Natural killer cell (primary cell): ENCODE data around the gene CYP2C8. TPM values are rescaled to one million over a fixed set of nuclear protein-coding genes. Genes with fewer than 3 reads are reported as not detected.

ENCODE experiments used
- ATAC-seq, 3 donors: fragments of 150-1000 bp in 2 of 3; fragments of 200-7000 bp in 1 of 3; cut with Tn5 transposase; 1 replicate in 1 of 3; 2 replicates in 2 of 3; pipeline ENCODE4 v1.10.0; 2021; ENCODE audit warnings: mild to moderate bottlenecking in 2 of 3, moderate library complexity in 2 of 3
- DNase-seq, 2 donors: peaks; one replicate each; pipeline versions ENCODE4 v3.0.0 to v3.0.0-alpha.2; 2013 to 2021; ENCODE audit warnings: mixed read lengths in 1 of 2
- H3K27ac ChIP-seq: one replicate; pipeline ENCODE4 v1.5.1; 2013; ENCODE audit warnings: mild to moderate bottlenecking, low read length
- H3K27me3 ChIP-seq: one replicate; pipeline ENCODE4 v1.6.1; 2013; ENCODE audit warnings: low read length; ENCODE audit not compliant: control insufficient read depth, insufficient read depth
- H3K36me3 ChIP-seq: one replicate; pipeline ENCODE4 v1.6.1; 2013; ENCODE audit warnings: low read length; ENCODE audit not compliant: control insufficient read depth, insufficient read depth
- H3K4me1 ChIP-seq: one replicate; pipeline ENCODE4 v1.6.1; 2013; ENCODE audit warnings: low read length; ENCODE audit not compliant: control insufficient read depth, insufficient read depth
- H3K4me3 ChIP-seq: one replicate; pipeline ENCODE4 v1.5.1; 2013; ENCODE audit warnings: low read length
- H3K9me3 ChIP-seq: one replicate; pipeline ENCODE4 v1.6.1; 2013; ENCODE audit warnings: low read length; ENCODE audit not compliant: control insufficient read depth, insufficient read depth
- H3K27ac Mint-ChIP-seq, 2 donors: one replicate each; pipeline ENCODE4 v1.8.0; 2022; ENCODE audit warnings: mild to moderate bottlenecking in 2 of 2, mixed read lengths in 2 of 2, moderate library complexity in 1 of 2
- H3K27me3 Mint-ChIP-seq, 2 donors: one replicate each; pipeline ENCODE4 v1.8.0; 2022; ENCODE audit warnings: low read depth in 2 of 2, mixed read lengths in 2 of 2
- H3K36me3 Mint-ChIP-seq: one replicate; pipeline ENCODE4 v1.8.0; 2022; ENCODE audit warnings: mixed read lengths
- H3K4me1 Mint-ChIP-seq, 2 donors: one replicate each; pipeline ENCODE4 v1.8.0; 2022; ENCODE audit warnings: mixed read lengths in 2 of 2
- H3K4me3 Mint-ChIP-seq: one replicate; pipeline ENCODE4 v1.8.0; 2022; ENCODE audit warnings: mild to moderate bottlenecking, moderate library complexity, mixed read lengths
- H3K9me3 Mint-ChIP-seq, 2 donors: one replicate each; pipeline ENCODE4 v1.8.0; 2022; ENCODE audit warnings: mixed read lengths in 2 of 2
- WGBS: methylation state at CpG from one replicate; pipeline ENCODE4 v1.1.7; 2013; ENCODE audit warnings: missing lambda C conversion rate; ENCODE audit not compliant: insufficient coverage; 5-methylcytosine and 5-hydroxymethylcytosine counted together
- intact Hi-C: fragments of 100-400 bp; cut with micrococcal nuclease; formaldehyde crosslinking; loops from one replicate; pipeline ENCODE4 v1.14.2; 2022
- total RNA-seq, 4 donors: library from RNA; stranded (reverse); fragments of 120-200 nt in 1 of 4; gene quantifications; one replicate each; pipeline versions ENCODE4 v1.2.3 to v1.2.4, GENCODE V29; 2013 to 2022
- TF ChIP-seq, protein P1 (sequence below): fragments of 200-600 bp; IDR thresholded peaks from one replicate; pipeline ENCODE4 v1.8.0; 2022; ENCODE audit warnings: antibody characterized with exemption

CYP2C8 gene
- total RNA-seq, 3 donors from 2014 or later (not counting 1 experiment from before 2014, with no cell fraction given) = 0.23 to 0.49 (median 0.45) TPM

- 56% methylated on average over 2 of the region's 4 CpGs for WGBS
Observed at GRCh38 chr10:95035332-95036295, 33.7 kb downstream of the CYP2C8 start.

GRCh38 chr10:95034401-95034800 lies 34.9 kb downstream of the CYP2C8 start:
- Histone ChIP-seq H3K27ac (no peak overlapping the region), H3K9me3 (no peaks in the 10 kb centered on the region), H3K4me3 (no peak overlapping the region), H3K36me3 (no peaks in the 10 kb centered on the region), H3K4me1 (no peaks in the 10 kb centered on the region), H3K27me3 (no peaks in the 10 kb centered on the region)
- Mint-ChIP-seq H3K27ac (no peak overlapping the region), H3K4me1 (no peaks in the 10 kb centered on the region), H3K36me3 (peaks cover 9% of the 10 kb centered on the region), H3K27me3 (no peaks in the 10 kb centered on the region), H3K4me3 (no peak overlapping the region), H3K9me3 (peaks cover 0 to 3% of the 10 kb centered on the region in 2 donors)
- intact Hi-C loops = no loop called here
- TF ChIP-seq, protein P1, sequence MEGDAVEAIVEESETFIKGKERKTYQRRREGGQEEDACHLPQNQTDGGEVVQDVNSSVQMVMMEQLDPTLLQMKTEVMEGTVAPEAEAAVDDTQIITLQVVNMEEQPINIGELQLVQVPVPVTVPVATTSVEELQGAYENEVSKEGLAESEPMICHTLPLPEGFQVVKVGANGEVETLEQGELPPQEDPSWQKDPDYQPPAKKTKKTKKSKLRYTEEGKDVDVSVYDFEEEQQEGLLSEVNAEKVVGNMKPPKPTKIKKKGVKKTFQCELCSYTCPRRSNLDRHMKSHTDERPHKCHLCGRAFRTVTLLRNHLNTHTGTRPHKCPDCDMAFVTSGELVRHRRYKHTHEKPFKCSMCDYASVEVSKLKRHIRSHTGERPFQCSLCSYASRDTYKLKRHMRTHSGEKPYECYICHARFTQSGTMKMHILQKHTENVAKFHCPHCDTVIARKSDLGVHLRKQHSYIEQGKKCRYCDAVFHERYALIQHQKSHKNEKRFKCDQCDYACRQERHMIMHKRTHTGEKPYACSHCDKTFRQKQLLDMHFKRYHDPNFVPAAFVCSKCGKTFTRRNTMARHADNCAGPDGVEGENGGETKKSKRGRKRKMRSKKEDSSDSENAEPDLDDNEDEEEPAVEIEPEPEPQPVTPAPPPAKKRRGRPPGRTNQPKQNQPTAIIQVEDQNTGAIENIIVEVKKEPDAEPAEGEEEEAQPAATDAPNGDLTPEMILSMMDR = no peak
- ATAC-seq = no peak
- DNase-seq = no peak
- WGBS = 97% methylated on average over 3 of the region's 4 CpGs

More at GRCh38 chr10:95035332-95036295, 33.7 kb downstream of the CYP2C8 start:
- TF ChIP-seq, protein P1 = no peak
- Mint-ChIP-seq H3K27me3 (no peaks in the 10 kb centered on the region), H3K27ac (no peak overlapping the region), H3K4me1 (no peaks in the 10 kb centered on the region), H3K36me3 (peaks cover 9% of the 10 kb centered on the region), H3K4me3 (no peak overlapping the region), H3K9me3 (peaks cover 0 to 3% of the 10 kb centered on the region in 2 donors)
- Histone ChIP-seq H3K4me3 (no peak overlapping the region), H3K27ac (no peak overlapping the region), H3K4me1 (no peaks in the 10 kb centered on the region), H3K36me3 (no peaks in the 10 kb centered on the region), H3K27me3 (no peaks in the 10 kb centered on the region), H3K9me3 (no peaks in the 10 kb centered on the region)
- ATAC-seq (no peak), DNase-seq (no peak)
- intact Hi-C loops = no loop called here

DNA sequence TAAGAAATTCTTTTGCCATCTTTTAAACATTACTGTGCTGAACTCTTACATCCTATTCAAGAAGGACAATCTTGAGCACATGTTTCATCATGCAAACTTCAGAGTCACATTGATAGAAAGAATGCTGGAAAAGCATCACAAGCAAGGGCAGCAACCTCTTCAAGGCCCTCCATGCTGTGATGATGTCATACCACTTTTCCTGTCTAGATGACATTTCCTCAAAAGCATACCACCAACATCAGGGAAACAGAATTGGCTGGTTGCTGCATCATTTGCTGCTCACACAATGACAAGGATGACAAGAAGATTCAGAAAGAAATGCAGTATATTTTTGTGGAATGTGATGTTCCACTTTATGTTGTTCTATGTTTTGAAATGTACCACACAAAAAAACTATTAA lies 37.6 kb downstream of the CYP2C8 start:
- peaks cover 9% of the 10 kb centered on the region for H3K36me3 Mint-ChIP-seq
- ATAC-seq (no peak), DNase-seq (no peak)
- intact Hi-C loops = no loop called here
- no peak overlapping the region for H3K4me3 Mint-ChIP-seq
- Histone ChIP-seq H3K4me1 (no peaks in the 10 kb centered on the region), H3K4me3 (no peak overlapping the region), H3K27ac (no peak overlapping the region), H3K27me3 (no peaks in the 10 kb centered on the region), H3K9me3 (no peaks in the 10 kb centered on the region), H3K36me3 (no peaks in the 10 kb centered on the region)
- peaks cover 3 to 8% of the 10 kb centered on the region in 2 donors for H3K9me3 Mint-ChIP-seq
- no peaks in the 10 kb centered on the region for H3K4me1 Mint-ChIP-seq
- no peaks in the 10 kb centered on the region for H3K27me3 Mint-ChIP-seq
- TF ChIP-seq, protein P1 = no peak
- H3K27ac Mint-ChIP-seq = no peak overlapping the region
